H9 (cell line): ENCODE measurements around the gene RNASE7. TPM values are rescaled to one million over a fixed set of nuclear protein-coding genes. Genes with fewer than 3 reads are reported as not detected.

Experiments used
- DNase-seq: peaks from one replicate; pipeline ENCODE4 v3.0.0-alpha.2; 2017
- H2AFZ ChIP-seq: one replicate; pipeline ENCODE4 v1.6.1; 2013; ENCODE audit warnings: mild to moderate bottlenecking, low read length, control low read depth, moderate library complexity
- H2AK5ac ChIP-seq: 2 replicates; pipeline ENCODE4 v1.6.1; 2013; ENCODE audit warnings: low read length, control low read depth, mixed read lengths; ENCODE audit not compliant: insufficient read length
- H2BK120ac ChIP-seq: one replicate; pipeline ENCODE4 v1.6.1; 2013; ENCODE audit warnings: low read depth, mild to moderate bottlenecking, low read length, control low read depth, inconsistent platforms; ENCODE audit not compliant: poor library complexity, severe bottlenecking
- H2BK12ac ChIP-seq: 2 replicates; pipeline ENCODE4 v1.6.1; 2013; ENCODE audit warnings: low read length, control low read depth, mixed read lengths, low read depth; ENCODE audit not compliant: insufficient read length
- H2BK15ac ChIP-seq: 2 replicates; pipeline ENCODE4 v1.6.1; 2013; ENCODE audit warnings: low read depth, low read length, control low read depth
- H2BK20ac ChIP-seq: one replicate; pipeline ENCODE4 v1.6.1; 2013; ENCODE audit warnings: low read depth, mild to moderate bottlenecking, low read length, control low read depth, inconsistent platforms; ENCODE audit not compliant: poor library complexity, severe bottlenecking
- H2BK5ac ChIP-seq: 2 replicates; pipeline ENCODE4 v1.6.1; 2013; ENCODE audit warnings: low read length, control low read depth, mixed read lengths; ENCODE audit not compliant: insufficient read length
- H3K14ac ChIP-seq: 2 replicates; pipeline ENCODE4 v1.6.1; 2013; ENCODE audit warnings: low read length, control low read depth; ENCODE audit not compliant: insufficient read depth
- H3K18ac ChIP-seq: 2 replicates; pipeline ENCODE4 v1.6.1; 2013; ENCODE audit warnings: low read depth, mild to moderate bottlenecking, mixed read lengths, low read length, control low read depth; ENCODE audit not compliant: insufficient read length
- H3K23ac ChIP-seq: 2 replicates; pipeline ENCODE4 v1.6.1; 2013; ENCODE audit warnings: low read length, control low read depth, mixed read lengths, low read depth; ENCODE audit not compliant: insufficient read length
- H3K23me2 ChIP-seq: 2 replicates; pipeline ENCODE4 v1.6.1; 2013; ENCODE audit warnings: low read depth, mild to moderate bottlenecking, mixed read lengths, low read length, control low read depth; ENCODE audit not compliant: insufficient read length, poor library complexity, severe bottlenecking
- H3K27ac ChIP-seq: 2 replicates; pipeline ENCODE4 v1.5.1; 2013; ENCODE audit warnings: low read length, control low read depth, mixed read lengths, low read depth; ENCODE audit not compliant: insufficient read length
- H3K27me3 ChIP-seq: 2 replicates; pipeline ENCODE4 v1.6.1; 2013; ENCODE audit warnings: low read length, control low read depth, inconsistent platforms; ENCODE audit not compliant: insufficient read depth
- H3K4ac ChIP-seq: 2 replicates; pipeline ENCODE4 v1.6.1; 2013; ENCODE audit warnings: low read depth, mild to moderate bottlenecking, control low read depth, inconsistent platforms, low read length, moderate library complexity
- H3K4me1 ChIP-seq: 2 replicates; pipeline ENCODE4 v1.6.1; 2013; ENCODE audit warnings: low read length, control low read depth, inconsistent platforms; ENCODE audit not compliant: insufficient read depth
- H3K4me2 ChIP-seq: 2 replicates; pipeline ENCODE4 v1.6.1; 2013; ENCODE audit warnings: low read length, control low read depth, mixed read lengths; ENCODE audit not compliant: insufficient read length, insufficient read depth
- H3K56ac ChIP-seq: 2 replicates; pipeline ENCODE4 v1.6.1; 2013; ENCODE audit warnings: low read depth, mild to moderate bottlenecking, mixed read lengths, low read length, control low read depth; ENCODE audit not compliant: insufficient read length
- H3K79me1 ChIP-seq: 2 replicates; pipeline ENCODE4 v1.6.1; 2013; ENCODE audit warnings: low read depth, mild to moderate bottlenecking, moderate library complexity, low read length, control low read depth, inconsistent platforms; ENCODE audit not compliant: insufficient read depth, poor library complexity, severe bottlenecking
- H3K79me2 ChIP-seq: 2 replicates; pipeline ENCODE4 v1.6.1; 2013; ENCODE audit warnings: low read length, control low read depth, inconsistent platforms; ENCODE audit not compliant: insufficient read depth
- H3K9ac ChIP-seq: 2 replicates; pipeline ENCODE4 v1.6.1; 2013; ENCODE audit warnings: low read length, control low read depth, mixed read lengths; ENCODE audit not compliant: insufficient read length; ENCODE audit errors: extremely low read depth
- H3K9me3 ChIP-seq: one replicate; pipeline ENCODE4 v1.6.1; 2013; ENCODE audit warnings: low read depth, low read length, inconsistent platforms; ENCODE audit not compliant: control insufficient read depth
- H3T11ph ChIP-seq: one replicate; pipeline ENCODE4 v1.6.1; 2013; ENCODE audit warnings: mild to moderate bottlenecking, low read length, control low read depth, inconsistent platforms
- H4K20me1 ChIP-seq: one replicate; pipeline ENCODE4 v1.6.1; 2013; ENCODE audit not compliant: control insufficient read depth, insufficient read length, insufficient read depth
- H4K5ac ChIP-seq: 2 replicates; pipeline ENCODE4 v1.6.1; 2013; ENCODE audit warnings: low read depth, mild to moderate bottlenecking, mixed read lengths, low read length, control low read depth; ENCODE audit not compliant: insufficient read length
- H4K8ac ChIP-seq: replicated peaks from 2 replicates; pipeline ENCODE4 v1.6.1; 2013; ENCODE audit warnings: low read length, control low read depth, mixed read lengths, low read depth; ENCODE audit not compliant: insufficient read length
- H4K91ac ChIP-seq: 2 replicates; pipeline ENCODE4 v1.6.1; 2013; ENCODE audit warnings: low read depth, mild to moderate bottlenecking, moderate library complexity, mixed read lengths, low read length, control low read depth; ENCODE audit not compliant: insufficient read length
- H3K27ac Mint-ChIP-seq, 3 experiments: 2 replicates in 2 of 3; 3 replicates in 1 of 3; pipeline ENCODE4 v1.8.0; 2020 to 2021; ENCODE audit warnings: mixed read lengths in 3 of 3, mild to moderate bottlenecking in 1 of 3, moderate library complexity in 1 of 3
- H3K27me3 Mint-ChIP-seq: 2 replicates; pipeline ENCODE4 v1.8.0; 2021; ENCODE audit warnings: low read depth, mild to moderate bottlenecking, moderate library complexity, mixed read lengths
- H3K36me3 Mint-ChIP-seq, 3 experiments: 2 replicates in 2 of 3; 3 replicates in 1 of 3; pipeline ENCODE4 v1.8.0; 2020 to 2021; ENCODE audit warnings: low read depth in 3 of 3, mixed read lengths in 3 of 3; ENCODE audit not compliant: insufficient read depth in 1 of 3
- H3K4me1 Mint-ChIP-seq, 2 experiments: 2 replicates each; pipeline ENCODE4 v1.8.0; 2020; ENCODE audit warnings: mixed read lengths in 2 of 2
- H3K4me3 Mint-ChIP-seq, 2 experiments: 2 replicates in 1 of 2; 3 replicates in 1 of 2; pipeline ENCODE4 v1.8.0; 2020 to 2021; ENCODE audit warnings: mild to moderate bottlenecking in 2 of 2, mixed read lengths in 2 of 2, moderate library complexity in 1 of 2
- H3K9me3 Mint-ChIP-seq, 2 experiments: 2 replicates in 1 of 2; 3 replicates in 1 of 2; pipeline ENCODE4 v1.8.0; 2020; ENCODE audit warnings: mild to moderate bottlenecking in 2 of 2, mixed read lengths in 2 of 2, moderate library complexity in 1 of 2
- CTCF ChIP-seq: fragments of 200-600 bp; sonication (generic); conservative IDR thresholded peaks from 3 replicates; pipeline ENCODE4 v1.8.0; 2021; ENCODE audit warnings: antibody characterized with exemption, mild to moderate bottlenecking
- whole genome bisulfite sequencing: extraction: QIAGEN DNeasy Blood & Tissue Kit; methylation state at CpG from one replicate; pipeline ENCODE4 v1.1.7; 2013; ENCODE audit warnings: missing lambda C conversion rate, low lambda C conversion rate, mixed read lengths; ENCODE audit not compliant: insufficient read length; ENCODE audit errors: extremely low coverage; 5-methylcytosine and 5-hydroxymethylcytosine counted together
- total RNA-seq: library from RNA; stranded (reverse); gene quantifications from 2 replicates; pipeline ENCODE4 v1.2.1, GENCODE V29; 2021

Gene RNASE7
- total RNA-seq, 1 experiment from 2014 or later, result not detected

- Mint-ChIP-seq H3K27me3 (peaks cover 28% of the 10 kb centered on the region), H3K4me3 (no peak overlapping the region), H3K27ac (no peak overlapping the region), H3K9me3 (no peaks in the 10 kb centered on the region), H3K36me3 (no peaks in the 10 kb centered on the region), H3K4me1 (peaks cover 24 to 26% of the 10 kb centered on the region in 2 experiments)
- no peak overlapping the region for H4K5ac ChIP-seq
- H3K23ac ChIP-seq, result no peak overlapping the region
- DNase-seq, result no peak
- no peak overlapping the region for H3T11ph ChIP-seq
- H3K79me1 ChIP-seq, result no peaks in the 10 kb centered on the region
- H3K27me3 ChIP-seq, result no peaks in the 10 kb centered on the region
- H3K9ac ChIP-seq, result no peak overlapping the region
- H2BK20ac ChIP-seq, result no peak overlapping the region
- no CpG with 5 or more reads among the region's 8 CpGs for WGBS
- H2AFZ ChIP-seq, result no peak overlapping the region
- no peak overlapping the region for H3K4ac ChIP-seq
- H3K79me2 ChIP-seq, result no peaks in the 10 kb centered on the region
- no peaks in the 10 kb centered on the region for H3K23me2 ChIP-seq
- H4K20me1 ChIP-seq, result no peaks in the 10 kb centered on the region
- H4K91ac ChIP-seq, result no peak overlapping the region
- no peak overlapping the region for H3K14ac ChIP-seq
- H3K9me3 ChIP-seq, result no peaks in the 10 kb centered on the region
- no peak overlapping the region for H3K27ac ChIP-seq
- no peak overlapping the region for H2BK12ac ChIP-seq
- no peak overlapping the region for H4K8ac ChIP-seq
- H2BK120ac ChIP-seq, result no peak overlapping the region
- H2BK15ac ChIP-seq, result no peak overlapping the region
- H2BK5ac ChIP-seq, result no peak overlapping the region
- no peak overlapping the region for H3K56ac ChIP-seq
- H3K18ac ChIP-seq, result no peak overlapping the region
- no peak overlapping the region for H2AK5ac ChIP-seq
- peaks cover 5% of the 10 kb centered on the region for H3K4me1 ChIP-seq
- H3K4me2 ChIP-seq, result no peak overlapping the region
- TF ChIP-seq CTCF, result no peak
These were observed 756 bp downstream of the RNASE7 start for GRCh38 chr14:21042918-21043317.
